22Rv1 (cell line): ENCODE measurements around the gene USP44.

ENCODE experiments used
- CTCF ChIP-seq: fragments of 450-650 bp; IDR thresholded peaks from 2 replicates; pipeline ENCODE4 v1.5.1; 2017; ENCODE audit warnings: mild to moderate bottlenecking
- ZFX ChIP-seq: fragments of 450-650 bp; IDR thresholded peaks from 2 replicates; pipeline ENCODE4 v1.6.1; 2017; ENCODE audit warnings: antibody characterized with exemption, borderline replicate concordance

GRCh38 chr12:95511977-95512376 lies 39.3 kb downstream of the USP44 start:
- TF ChIP-seq CTCF = no peak
- no peak for TF ChIP-seq ZFX
